ENCODE measurements around the gene ADTRP. TPM values are rescaled to one million over a fixed set of nuclear protein-coding genes. Genes with fewer than 3 reads are reported as not detected.

ADTRP gene
- total RNA-seq, 2 experiments from 2014 or later: 3.5 to 4.2 TPM

DNA sequence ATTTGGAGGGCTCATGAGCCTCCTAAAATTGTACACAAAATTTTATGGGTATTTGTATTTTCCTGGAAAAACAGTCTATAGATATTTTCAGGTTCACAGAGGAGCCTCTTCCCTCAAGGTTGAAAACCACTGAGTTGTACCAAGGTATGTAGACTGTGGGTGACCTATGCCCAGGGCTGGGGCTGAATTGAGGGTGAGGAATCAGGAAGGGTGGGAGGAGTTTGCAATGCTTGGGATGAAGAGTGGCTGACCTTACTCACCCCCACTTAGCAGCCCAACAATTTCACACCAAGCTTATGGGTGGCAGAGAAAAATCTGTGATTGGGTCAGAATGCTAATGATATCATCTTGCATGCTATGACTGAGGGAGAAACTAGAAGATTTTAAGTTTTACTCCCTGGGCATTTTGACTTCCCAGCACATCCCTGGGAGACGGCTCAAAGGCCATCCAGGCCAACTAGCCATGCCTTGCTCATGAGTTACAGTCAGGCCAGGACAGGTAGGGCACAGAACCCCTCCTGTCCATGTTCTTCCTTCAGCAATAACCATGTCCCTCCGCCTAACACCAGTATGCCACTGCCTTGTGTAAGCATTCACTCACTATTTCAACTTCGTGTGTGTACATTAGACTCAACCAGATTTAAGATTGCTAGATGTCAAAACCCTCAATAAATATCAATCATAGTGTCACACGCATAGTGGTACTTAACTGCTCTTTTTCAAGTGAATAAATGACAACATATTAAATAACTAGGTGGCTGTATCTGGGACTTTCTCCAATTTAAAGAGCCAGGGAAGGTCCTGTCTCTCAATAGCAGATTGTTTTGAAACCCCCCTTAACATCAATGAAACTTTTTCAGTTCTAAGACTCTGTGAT is 16.6 kb downstream of the ADTRP start:
- ChIA-PET POLR2A (no interaction called here), CTCF (no interaction called here)

DNA sequence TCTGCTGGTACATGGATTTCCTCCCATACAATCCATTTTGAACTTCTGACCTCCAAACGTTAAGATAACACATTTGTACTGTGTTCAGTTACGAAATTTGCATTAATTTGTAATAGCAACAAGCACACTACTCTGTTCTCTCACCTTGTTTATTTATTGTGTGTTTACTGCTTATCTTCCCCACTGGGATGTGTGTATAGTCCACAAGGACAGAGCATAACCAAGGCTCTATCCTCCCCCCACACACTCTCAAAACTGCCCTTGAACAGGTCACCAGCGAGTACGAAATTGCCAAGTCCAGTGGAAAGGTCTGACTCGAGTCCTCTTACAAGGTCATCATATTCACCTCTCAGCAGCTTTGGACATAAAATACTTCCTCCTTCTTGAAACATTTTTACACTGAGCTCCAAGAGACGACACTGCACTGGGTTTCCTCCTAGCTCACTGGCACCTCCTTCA is 18.6 kb downstream of the ADTRP start:
- POLR2A ChIA-PET: no interaction called here
- CTCF ChIA-PET: no interaction called here

DNA sequence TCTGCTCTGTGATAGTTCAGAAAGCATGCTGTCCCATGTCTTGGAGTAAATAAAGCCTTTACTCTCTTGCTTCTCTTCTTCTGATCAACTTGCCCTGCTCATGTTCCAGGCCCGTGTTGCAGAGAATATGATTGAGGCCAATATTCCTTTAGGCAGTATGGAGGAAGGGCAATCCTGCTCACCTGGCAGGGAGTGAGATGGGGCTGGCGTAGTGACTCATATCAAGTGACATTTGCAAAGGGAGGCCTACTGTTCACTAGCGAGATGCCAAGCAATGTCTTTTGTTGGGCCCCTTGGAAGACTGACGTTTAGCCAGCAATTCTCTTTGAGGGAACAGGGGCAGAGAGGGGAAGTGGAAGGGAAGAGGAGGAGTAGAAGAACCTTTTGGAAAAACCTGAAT is 19.7 kb downstream of the ADTRP start:
- CTCF ChIA-PET: no interaction called here
- POLR2A ChIA-PET: no interaction called here

DNA sequence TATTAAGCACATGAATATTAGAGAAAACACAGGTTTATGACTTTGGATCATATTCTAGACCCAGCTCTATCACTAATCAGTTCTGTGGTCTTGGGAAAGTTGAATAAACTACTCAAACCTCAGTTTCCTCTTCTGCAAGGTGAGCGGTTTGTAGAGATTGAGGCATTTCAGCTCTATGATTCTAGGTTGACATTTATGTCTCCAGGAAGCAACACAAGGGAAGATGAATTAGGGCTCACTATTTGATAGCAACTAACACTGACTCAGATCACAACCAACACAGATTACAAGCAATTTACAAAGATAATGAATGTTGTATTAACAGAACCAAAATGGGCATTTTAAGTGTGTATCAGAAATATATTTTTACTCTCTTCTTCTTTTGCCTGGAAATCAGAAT is 21.9 kb downstream of the ADTRP start:
- ChIA-PET POLR2A (no interaction called here), CTCF (no interaction called here)

DNA sequence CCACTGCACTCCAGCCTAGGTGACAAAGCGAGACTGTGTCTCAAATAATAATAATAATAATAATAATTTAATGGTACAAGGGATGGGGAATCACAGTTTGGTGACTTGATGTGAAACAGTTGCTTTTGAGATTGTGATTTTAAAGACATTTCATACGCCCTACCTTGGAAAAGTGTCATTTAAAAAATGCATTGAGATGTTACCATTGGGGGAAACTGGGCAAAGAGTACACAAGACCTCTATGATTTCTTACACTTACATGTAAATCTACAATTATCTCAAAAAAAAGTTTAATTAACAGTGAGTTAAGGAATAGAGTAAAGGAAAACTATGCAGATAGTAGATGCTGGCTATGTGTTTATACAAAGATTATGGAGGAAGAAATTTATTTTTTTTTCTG is 22.3 kb downstream of the ADTRP start:
- POLR2A ChIA-PET: no interaction called here
- CTCF ChIA-PET: no interaction called here

DNA sequence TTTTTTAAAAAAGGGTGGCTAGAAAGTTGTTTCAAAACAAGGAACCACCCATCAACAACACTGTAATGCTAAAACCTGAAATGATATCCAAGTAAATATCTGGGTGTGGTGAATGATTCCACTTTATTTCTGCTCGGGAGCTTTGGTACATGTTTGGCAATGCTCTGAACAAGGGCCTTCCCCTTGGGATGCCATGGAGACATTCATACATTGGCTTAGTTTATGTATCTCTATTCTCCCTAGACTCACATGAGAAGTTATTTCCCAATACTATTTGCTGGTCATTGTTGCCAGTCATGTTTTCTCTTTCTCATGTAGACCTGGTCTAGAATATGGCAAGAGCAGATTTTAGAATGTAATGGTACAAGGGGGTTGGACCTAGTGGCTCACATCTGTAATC is 22.9 kb downstream of the ADTRP start:
- ChIA-PET POLR2A (no interaction called here), CTCF (interaction anchor here (1.1 kb wide), 1 partner anchor 13 kb away, joined by 3 read pairs; no protein-coding TSS in a partner anchor)

DNA sequence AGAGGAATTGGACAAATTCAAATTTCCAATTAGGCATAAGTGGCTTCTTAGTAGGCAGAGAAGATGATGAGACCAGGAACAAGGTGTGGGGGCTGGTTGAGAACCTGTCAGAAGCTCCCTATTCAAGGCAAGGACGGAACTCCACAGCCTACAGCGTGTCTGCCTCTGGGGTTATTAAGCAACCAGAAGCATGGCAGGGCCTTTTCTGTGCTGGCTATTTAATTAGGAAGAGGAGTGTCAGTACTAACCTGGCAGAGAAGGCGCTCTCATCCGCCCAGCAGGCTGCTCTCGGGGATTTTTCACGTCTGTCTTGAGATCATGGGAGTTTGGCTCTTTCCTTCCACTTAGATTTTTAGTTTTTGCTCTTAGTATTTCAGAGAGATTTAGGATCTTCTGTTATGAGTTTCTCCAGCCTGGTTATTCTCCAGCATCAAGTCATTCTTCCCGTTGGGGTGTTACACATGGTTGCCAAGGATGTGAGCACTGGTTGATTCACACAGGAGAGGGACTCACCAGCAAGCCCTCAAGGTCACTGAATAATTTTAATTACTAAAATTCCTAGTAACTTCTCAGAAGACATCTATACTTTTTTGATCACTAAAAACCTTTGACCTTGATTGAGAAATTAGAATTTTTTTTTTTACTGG is 23.9 kb downstream of the ADTRP start:
- ChIA-PET CTCF (interaction anchor here (1.1 kb wide), 1 partner anchor 14 kb away, joined by 3 read pairs; no protein-coding TSS in a partner anchor), POLR2A (no interaction called here)

DNA sequence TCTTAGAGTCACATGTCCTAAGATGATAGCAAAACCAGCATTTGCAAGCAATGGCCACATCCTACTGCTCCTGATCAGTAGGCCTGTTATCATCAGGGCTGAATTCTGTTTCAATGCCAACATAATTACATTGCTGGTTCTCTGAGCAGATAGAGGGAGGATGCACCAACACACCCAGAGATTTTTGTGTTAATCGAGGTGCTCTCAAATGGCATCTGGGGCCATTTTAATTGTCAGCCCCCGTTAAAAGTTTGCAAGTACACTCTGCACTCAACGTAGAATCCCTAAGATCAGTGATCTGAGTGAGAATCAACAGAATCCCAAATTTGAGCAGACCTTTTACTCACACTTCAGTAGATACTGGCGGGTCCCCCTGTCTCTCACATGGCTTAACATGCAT is 24.8 kb downstream of the ADTRP start:
- ChIA-PET POLR2A (no interaction called here), CTCF (no interaction called here)

DNA sequence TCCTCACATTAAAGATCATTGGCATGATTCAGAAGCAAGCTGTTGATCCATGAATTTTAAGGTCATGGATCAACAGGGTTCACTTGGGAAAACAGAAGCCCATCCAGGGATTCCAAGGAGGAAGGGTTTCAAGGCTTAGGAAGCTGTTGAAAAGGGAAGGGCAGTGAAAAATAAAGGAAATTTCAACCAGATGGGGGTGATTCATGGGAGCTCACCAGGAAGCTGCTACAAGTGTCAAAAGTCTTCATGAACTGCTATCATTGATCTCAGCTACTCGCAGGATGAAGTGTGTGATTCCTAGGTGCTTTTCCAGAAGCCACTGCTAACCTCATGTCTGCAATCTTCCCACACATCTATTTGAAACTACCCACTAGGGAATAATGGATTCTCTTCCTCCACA is 26.2 kb downstream of the ADTRP start:
- POLR2A ChIA-PET: no interaction called here
- CTCF ChIA-PET: no interaction called here

DNA sequence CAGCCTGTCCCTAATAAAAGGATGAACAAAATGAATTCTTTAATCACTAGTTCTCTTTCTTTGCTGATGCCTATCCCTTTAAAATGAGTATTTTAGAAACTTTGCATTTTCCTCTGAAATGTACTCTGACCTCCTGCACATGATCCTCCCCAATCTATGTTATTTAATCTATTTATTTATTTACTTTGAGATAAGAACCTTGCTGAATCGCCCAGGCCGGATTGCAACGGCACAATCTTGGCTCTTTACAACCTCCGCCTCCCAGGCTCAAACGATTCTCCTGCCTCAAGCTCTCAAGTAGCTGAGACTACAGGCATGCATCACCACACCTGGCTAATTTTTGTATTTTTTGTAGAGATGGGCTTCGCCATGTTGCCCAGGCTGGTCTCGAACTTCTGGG is 27.9 kb downstream of the ADTRP start:
- ChIA-PET CTCF (no interaction called here), POLR2A (no interaction called here)

DNA sequence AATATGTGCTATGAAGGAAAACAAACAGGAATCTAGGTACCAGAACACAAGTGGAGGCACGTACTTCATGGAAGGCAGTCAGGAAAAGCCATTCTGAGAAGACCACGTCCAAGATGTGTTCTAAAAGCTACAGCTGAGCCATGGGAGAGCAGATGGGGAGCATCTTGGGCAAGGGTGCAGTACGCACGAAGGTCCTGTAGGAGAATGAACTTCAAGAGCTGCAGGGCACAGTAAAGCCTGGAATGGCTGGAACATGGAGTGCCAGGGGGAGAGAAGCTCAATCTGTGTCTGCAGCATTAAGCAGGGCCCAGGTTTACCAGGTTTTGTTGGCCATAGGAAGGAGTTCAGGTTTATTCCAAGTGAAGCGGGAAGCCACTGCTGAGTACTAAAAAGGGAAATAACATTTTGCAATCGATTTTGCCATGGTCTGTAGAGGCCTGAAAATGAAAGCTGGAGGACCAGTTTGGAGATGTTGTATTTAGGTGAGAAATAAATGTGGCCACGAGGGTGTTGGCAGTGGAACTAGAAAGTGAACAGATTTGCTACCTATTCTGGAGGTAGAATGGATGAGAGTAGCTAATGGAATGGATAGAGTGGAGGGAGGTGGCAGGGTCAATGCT is 29.9 kb downstream of the ADTRP start:
- POLR2A ChIA-PET: interaction anchor here (0.6 kb wide), 1 partner anchor 1337 kb away, joined by 5 read pairs; no protein-coding TSS in a partner anchor
- CTCF ChIA-PET: no interaction called here

DNA sequence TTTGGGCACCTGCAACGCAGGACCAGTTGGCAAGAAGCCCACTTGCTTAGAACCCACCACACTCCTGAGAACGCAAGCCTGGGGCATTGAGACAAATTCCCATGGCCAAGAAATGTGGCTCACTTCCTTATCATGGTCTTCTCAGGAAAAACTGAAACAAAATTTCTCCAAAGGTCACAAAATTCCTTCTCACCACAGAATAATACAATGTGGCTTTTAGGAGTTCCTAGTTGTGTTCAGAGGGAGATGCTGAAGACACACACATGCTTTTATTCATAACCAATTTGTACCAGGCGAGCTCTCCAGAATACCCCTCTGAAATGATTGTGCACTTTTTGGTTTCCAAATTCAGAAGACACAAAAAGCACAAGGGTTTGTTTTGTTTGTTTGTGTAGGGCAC is 31.6 kb downstream of the ADTRP start:
- ChIA-PET CTCF (no interaction called here), POLR2A (no interaction called here)

DNA sequence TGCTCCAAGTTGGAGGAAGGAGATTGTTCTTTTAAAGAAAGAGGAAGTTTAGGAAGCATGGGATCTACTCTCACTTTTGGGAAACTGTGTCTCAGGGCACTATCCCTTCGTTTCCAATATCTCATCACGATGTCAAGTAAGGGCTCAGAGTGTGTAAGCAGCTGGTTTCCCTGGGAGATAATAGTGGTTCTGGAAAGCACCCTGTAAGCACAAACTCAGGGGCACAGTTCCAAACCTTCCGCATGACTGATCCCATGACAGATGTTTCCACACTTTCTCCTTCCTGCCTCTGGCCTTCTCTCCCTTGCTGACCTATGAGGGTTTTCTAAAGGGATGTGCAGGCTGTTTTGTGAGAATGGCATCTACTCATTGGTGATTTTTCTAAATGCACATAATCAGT is 33.9 kb downstream of the ADTRP start:
- POLR2A ChIA-PET: no interaction called here

DNA sequence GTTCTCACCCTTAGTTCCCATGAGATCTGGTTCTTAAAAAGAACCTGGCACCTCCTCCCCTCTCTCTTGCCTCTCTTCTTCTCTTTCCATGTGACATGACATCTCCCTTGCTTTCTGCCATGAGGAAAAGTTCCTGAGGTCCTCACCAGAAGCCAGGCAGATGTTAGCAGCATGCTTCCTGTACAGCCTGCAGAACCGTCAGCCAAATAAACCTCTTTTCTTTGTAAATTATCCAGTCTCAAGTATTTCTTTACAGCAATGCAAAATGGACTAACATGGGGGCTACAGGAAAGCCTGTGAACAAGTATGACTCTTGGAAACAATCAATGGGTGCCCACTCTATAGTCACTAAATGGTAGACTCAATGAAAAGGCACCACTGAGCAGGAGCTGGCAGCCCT is 34.5 kb downstream of the ADTRP start:
- POLR2A ChIA-PET: no interaction called here
- CTCF ChIA-PET: no interaction called here

More for the DNA sequence above, 33.9 kb downstream of the ADTRP start:
- CTCF ChIA-PET: no interaction called here

DNA sequence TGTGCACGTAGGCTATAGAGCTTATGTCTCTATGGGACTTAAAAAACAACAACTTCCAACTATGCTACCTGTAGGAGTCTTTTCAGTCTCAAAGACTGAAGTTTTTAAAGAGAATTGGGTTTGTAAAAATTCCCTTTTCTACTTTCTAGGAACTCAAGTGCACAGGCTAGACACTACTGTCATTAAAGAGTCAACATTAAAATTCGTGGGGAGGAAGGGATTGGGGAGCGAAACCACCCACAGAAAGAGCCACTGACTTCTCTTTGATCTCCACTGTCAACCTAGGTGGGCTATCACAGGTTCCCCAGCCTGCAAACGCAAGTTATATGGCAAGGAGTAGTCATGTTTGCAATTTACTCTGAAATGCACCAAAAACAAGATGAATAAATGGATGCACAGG is 37.7 kb downstream of the ADTRP start:
- ChIA-PET CTCF (no interaction called here), POLR2A (no interaction called here)

DNA sequence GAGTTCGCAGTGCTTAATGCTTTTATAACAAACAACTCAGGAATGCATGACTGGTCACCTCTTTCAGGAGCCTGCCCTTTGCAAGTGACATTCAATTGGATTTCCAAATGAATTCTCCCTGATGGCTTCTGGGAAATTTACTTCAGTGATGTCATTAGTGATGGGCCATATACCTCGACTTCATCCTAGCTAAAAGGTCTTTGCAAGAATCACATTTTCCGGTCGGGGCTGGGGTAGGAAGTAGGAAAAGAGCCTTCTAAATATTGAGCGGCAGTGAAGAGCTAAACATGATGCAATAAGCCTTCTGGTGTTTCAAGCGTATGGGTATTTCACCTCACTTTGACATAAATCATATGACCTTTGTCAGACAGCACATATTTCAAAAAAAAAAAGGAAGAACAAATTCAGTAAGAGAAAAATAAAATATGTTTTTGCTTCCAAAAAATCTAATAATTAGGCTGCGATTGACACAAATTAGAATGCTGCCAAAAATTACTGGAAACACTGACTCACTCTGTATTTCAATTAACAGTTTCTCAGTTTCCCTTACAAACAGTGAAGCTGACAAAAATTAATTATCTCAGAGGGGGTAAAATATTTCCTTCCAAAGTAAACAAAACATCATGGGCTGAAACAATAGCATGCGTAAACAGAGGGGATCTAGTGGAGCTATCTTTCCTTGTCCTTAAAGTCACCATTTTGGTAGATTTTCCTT is 39.8 kb downstream of the ADTRP start:
- ChIA-PET CTCF (no interaction called here), POLR2A (interaction anchor here (0.6 kb wide), 1 partner anchor 356 kb away, joined by 3 read pairs; no protein-coding TSS in a partner anchor)

DNA sequence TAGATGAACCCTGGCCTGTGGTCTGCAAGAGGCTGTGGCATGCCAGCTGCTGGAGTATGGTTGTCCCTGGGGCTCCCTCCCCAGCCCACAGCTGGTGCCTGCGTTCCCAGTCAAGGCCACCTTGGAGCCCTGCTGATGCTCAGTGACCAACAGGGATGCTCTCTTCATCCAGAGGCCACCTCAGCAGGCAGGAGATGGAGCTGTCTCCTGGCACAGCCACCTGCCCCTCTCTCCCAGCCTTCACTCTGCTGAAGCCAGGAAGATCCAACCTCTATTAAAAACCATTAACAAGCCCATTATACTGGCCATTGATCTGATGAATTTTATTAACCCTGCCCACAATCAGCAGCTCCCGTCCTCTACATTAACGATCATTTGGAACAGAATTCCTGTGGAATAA is 40.4 kb downstream of the ADTRP start:
- ChIA-PET CTCF (no interaction called here), POLR2A (no interaction called here)

DNA sequence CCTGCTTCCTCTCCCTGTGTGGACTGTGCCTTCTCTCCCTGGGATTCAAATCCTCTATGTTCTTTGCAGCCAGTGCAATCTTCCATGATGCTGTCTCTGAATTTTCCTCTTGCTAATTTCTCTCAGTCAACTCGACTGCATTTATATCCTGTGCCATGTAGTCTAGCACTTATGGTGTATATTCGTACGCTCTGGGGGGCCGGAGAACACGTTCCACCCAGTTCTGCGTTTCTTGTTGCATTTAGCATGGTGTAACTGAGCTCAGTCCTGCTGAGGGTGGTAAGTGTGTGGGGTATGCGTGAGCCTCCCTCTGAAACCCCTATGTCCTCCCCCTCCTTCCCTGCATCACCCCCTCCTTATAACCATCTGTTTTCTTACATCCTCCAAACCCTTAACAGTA is 42.0 kb downstream of the ADTRP start:
- POLR2A ChIA-PET: interaction anchor here (0.5 kb wide), 1 partner anchor 20 kb away, joined by 3 read pairs; no protein-coding TSS in a partner anchor
- CTCF ChIA-PET: no interaction called here

DNA sequence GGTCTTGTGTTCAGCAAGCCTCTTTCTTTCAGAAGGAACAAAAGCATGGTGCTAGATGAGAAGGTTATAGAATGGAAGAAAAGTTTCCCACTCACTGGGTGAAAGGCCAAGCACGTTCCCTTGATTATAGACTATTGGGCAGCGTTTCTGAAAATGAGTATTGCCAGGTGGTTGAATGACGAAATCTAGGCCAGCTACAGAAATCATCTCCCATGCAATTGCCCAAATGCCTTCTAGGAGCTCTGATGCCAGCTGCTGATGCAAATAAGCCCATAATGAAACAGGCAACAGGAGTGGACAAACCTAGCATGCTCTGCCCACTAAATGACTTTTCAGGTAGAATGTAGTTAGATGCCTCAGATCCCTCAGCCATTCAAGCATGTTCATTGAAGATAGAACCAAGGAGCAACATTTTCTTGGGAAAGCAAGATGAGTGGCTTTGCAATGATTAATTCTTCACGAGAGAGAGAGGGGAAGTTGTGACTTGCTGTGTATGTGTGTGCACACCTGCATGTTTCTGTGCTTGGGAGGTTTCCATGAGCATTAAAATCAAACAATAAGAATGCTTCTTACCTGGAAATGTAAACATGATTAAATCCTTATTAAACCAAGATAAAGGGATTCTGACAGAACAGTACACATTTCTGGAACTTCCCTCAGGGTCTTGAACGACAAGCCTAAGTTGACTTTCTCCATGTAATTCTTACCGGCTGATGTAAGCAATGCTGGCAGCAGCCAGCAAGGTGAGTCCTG is 43.6 kb downstream of the ADTRP start:
- CTCF ChIA-PET: no interaction called here
- POLR2A ChIA-PET: no interaction called here
